K562 (cell line): ENCODE data around the gene RNF180. TPM values are rescaled to one million over a fixed set of nuclear protein-coding genes. Genes with fewer than 3 reads are reported as not detected.

Experiments
- ATAC-seq: fragments of 200-7000 bp; cut with Tn5 transposase; 3 replicates; pipeline ENCODE4 v1.9.1; 2020; ENCODE audit warnings: moderate library complexity
- BruUV-seq: library from RNA; stranded (reverse); fragments of 400-500 nt; replicated peaks from 2 replicates; lab custom pipeline; 2021; lab: Mats Ljungman, UMichigan
- CTCF ChIA-PET: fragments of 300-600 bp; formaldehyde crosslinking; extraction: SDS; loops from one replicate; lab custom pipeline; 2021; ENCODE audit warnings: low intra/inter-chr PET ratio; lab: Yijun Ruan, JAX
- POLR2A ChIA-PET: fragments of 300-600, 350-650 bp; sonication (Branson Sonifier 250); formaldehyde crosslinking; extraction: SDS; loops from one replicate; lab custom pipeline; 2021; ENCODE audit warnings: antibody characterized with exemption, inconsistent platforms; lab: Yijun Ruan, JAX
- DNase-seq, 4 experiments: peaks; one replicate each; pipeline versions ENCODE4 v3.0.0 to v3.0.0-alpha.2; 2011 to 2018; ENCODE audit warnings: low spot score in 3 of 4, mixed read lengths in 3 of 4; ENCODE audit errors: extremely low read depth in 1 of 4
- FAIRE-seq: peaks from 2 replicates; lab custom pipeline; 2011; peaks lifted over from hg19 to GRCh38; lab: Jason Lieb, UNC
- H2AFZ ChIP-seq: 2 replicates; pipeline ENCODE4 v1.6.0; 2011; ENCODE audit warnings: low read depth, low read length, control low read depth, inconsistent platforms
- H3K27ac ChIP-seq: fragments of 200-600 bp; 3 replicates; pipeline ENCODE4 v1.8.0; 2011; ENCODE audit warnings: low read depth, mild to moderate bottlenecking, control low read depth, inconsistent platforms, low read length, moderate library complexity, mixed read lengths; ENCODE audit errors: extremely low read depth
- H3K27me3 ChIP-seq, 2 experiments: fragments of 300-600 bp in 1 of 2; 2 replicates in 1 of 2; 3 replicates in 1 of 2; pipeline versions ENCODE4 v1.6.0 to v1.8.0; 2011; ENCODE audit warnings: inconsistent platforms in 2 of 2, low read length in 2 of 2, mild to moderate bottlenecking in 1 of 2, mixed read lengths in 1 of 2, moderate library complexity in 1 of 2; ENCODE audit not compliant: control insufficient read depth in 2 of 2, insufficient read depth in 2 of 2
- H3K36me3 ChIP-seq: fragments of 300-600 bp; 3 replicates; pipeline ENCODE4 v1.8.0; 2011; ENCODE audit warnings: mild to moderate bottlenecking, low read length, inconsistent platforms; ENCODE audit not compliant: control insufficient read depth, insufficient read depth
- H3K4me1 ChIP-seq, 2 experiments: fragments of 200-600 bp in 1 of 2; replicated peaks in 1 of 2; 2 replicates in 1 of 2; 3 replicates in 1 of 2; pipeline versions ENCODE4 v1.5.1 to v1.8.0; 2011; ENCODE audit warnings: inconsistent platforms in 2 of 2, low read length in 2 of 2, mild to moderate bottlenecking in 1 of 2, mixed read lengths in 1 of 2, moderate library complexity in 1 of 2; ENCODE audit not compliant: control insufficient read depth in 2 of 2, insufficient read depth in 2 of 2
- H3K4me2 ChIP-seq: 2 replicates; pipeline ENCODE4 v1.6.1; 2011; ENCODE audit warnings: low read length, control low read depth, inconsistent platforms, mixed read lengths; ENCODE audit not compliant: insufficient read depth
- H3K4me3 ChIP-seq: fragments of 200-600 bp; sonication (generic), shearing (Covaris generic); 2 replicates; pipeline ENCODE4 v1.5.1; 2016; ENCODE audit warnings: control low read depth, inconsistent platforms
- H3K79me2 ChIP-seq: fragments of 200-600 bp; 3 replicates; pipeline ENCODE4 v1.8.0; 2011; ENCODE audit warnings: low read length, inconsistent platforms; ENCODE audit not compliant: control insufficient read depth, insufficient read depth
- H3K9ac ChIP-seq, 2 experiments: 2 replicates each; pipeline versions ENCODE4 v1.6.0 to v1.6.1; 2011; ENCODE audit warnings: low read depth in 2 of 2, low read length in 2 of 2, control low read depth in 1 of 2, inconsistent platforms in 1 of 2, mild to moderate bottlenecking in 1 of 2, mixed read lengths in 1 of 2; ENCODE audit not compliant: insufficient read depth in 1 of 2
- H3K9me1 ChIP-seq: one replicate; pipeline ENCODE4 v1.6.0; 2011; ENCODE audit warnings: inconsistent platforms, mild to moderate bottlenecking, low read length, moderate library complexity; ENCODE audit not compliant: control insufficient read depth, insufficient read depth
- H3K9me3 ChIP-seq: replicated peaks from 2 replicates; pipeline ENCODE4 v1.5.1; 2011; ENCODE audit warnings: low read depth, low read length, inconsistent platforms; ENCODE audit not compliant: control insufficient read depth, insufficient read depth
- H4K20me1 ChIP-seq: replicated peaks from 2 replicates; pipeline ENCODE4 v1.6.1; 2011; ENCODE audit warnings: low read length, inconsistent platforms, mixed read lengths; ENCODE audit not compliant: control insufficient read depth, insufficient read depth
- MYBL2 ChIP-seq, 2 experiments: fragments of 450-650 bp in 1 of 2; sonication (generic) in 1 of 2; formaldehyde crosslinking in 1 of 2; IDR thresholded peaks; 2 replicates each; pipeline versions ENCODE4 v1.6.1 to v1.8.1; 2017 to 2022; ENCODE audit warnings: borderline replicate concordance in 1 of 2, inconsistent platforms in 1 of 2, low read depth in 1 of 2, mild to moderate bottlenecking in 1 of 2, missing genetic modification reagents in 1 of 2, moderate library complexity in 1 of 2
- ZFP36 ChIP-seq: fragments of 150-350 bp; IDR thresholded peaks from 2 replicates; pipeline ENCODE4 v1.6.1; 2018; ENCODE audit warnings: low read length, low read depth; ENCODE audit not compliant: partially characterized antibody
- ZNF133 ChIP-seq: fragments of 250-450 bp; sonication (Bioruptor Pico); IDR thresholded peaks from 2 replicates; pipeline ENCODE4 v1.4.0; 2020; ENCODE audit warnings: mild to moderate bottlenecking
- ZNF175 ChIP-seq: fragments of 200-800 bp; sonication (Bioruptor generic); IDR thresholded peaks from 2 replicates; pipeline ENCODE4 v1.6.1; 2016; ENCODE audit warnings: low read depth, mild to moderate bottlenecking, missing genetic modification characterization, missing compliant biosample characterization
- ZNF324 ChIP-seq: fragments of 250-450 bp; sonication (Bioruptor Pico); IDR thresholded peaks from 2 replicates; pipeline ENCODE4 v1.4.0; 2020; ENCODE audit warnings: mild to moderate bottlenecking
- WGBS: fragments of 100-300 bp; shearing (Covaris generic); methylation state at CpG from one replicate; pipeline ENCODE4 v1.1.6; 2016; ENCODE audit warnings: low coverage, mixed read lengths; ENCODE audit not compliant: insufficient coverage; ENCODE audit errors: missing lambda C conversion rate; 5-methylcytosine and 5-hydroxymethylcytosine counted together
- in situ Hi-C: fragments of 300-500 bp; cut with MboI; formaldehyde crosslinking; loops from 4 replicates; pipeline ENCODE4 v1.15.0; 2018; ENCODE audit warnings: inconsistent platforms, mixed read lengths
- intact Hi-C: fragments of 100-400 bp; cut with micrococcal nuclease; formaldehyde crosslinking; loops from 2 replicates; pipeline ENCODE4 v1.14.2; 2022
- polyA plus RNA-seq, 8 experiments: library from polyadenylated mRNA; depleted of rRNA in 4 of 8; stranded (reverse) in 5 of 8; unstranded in 3 of 8; fragments of >200 nt; fragmentation: Nextera tagmentation in 2 of 8; fragmentation: Illumina TruSeq in 1 of 8; extraction: Ambion mirVana in 2 of 8; extraction: Trizol in 1 of 8; gene quantifications; 2 replicates each; pipeline versions ENCODE4 v1.2.1 to v1.2.3, GENCODE V29; 2011 to 2014; ENCODE audit warnings: inconsistent platforms in 1 of 8, missing spikeins in 1 of 8
- total RNA-seq, 7 experiments: library from RNA; depleted of rRNA in 6 of 7; stranded (reverse); fragments of >200 nt in 6 of 7; fragmentation: Illumina TruSeq in 2 of 7; extraction: Trizol in 2 of 7; gene quantifications; 2 replicates each; pipeline versions ENCODE4 v1.2.1 to v1.2.3, GENCODE V29; 2011 to 2021; ENCODE audit warnings: low replicate concordance in 1 of 7
- TF ChIP-seq, protein P1 (sequence below), 3 experiments: IDR thresholded peaks in 2 of 3; conservative IDR thresholded peaks in 1 of 3; 2 replicates each; pipeline ENCODE4 v1.5.1; 2011 to 2012; ENCODE audit warnings: low read length in 3 of 3, mild to moderate bottlenecking in 3 of 3, control low read depth in 2 of 3, improper control_type of control experiment in 1 of 3, inconsistent platforms in 1 of 3, low read depth in 1 of 3, mixed read lengths in 1 of 3, moderate library complexity in 1 of 3; ENCODE audit not compliant: insufficient read depth in 2 of 3
- TF ChIP-seq, protein P2 (sequence below): fragments of 200-600 bp; sonication (generic); IDR thresholded peaks from one replicate; pipeline ENCODE4 v1.6.1; 2012; ENCODE audit warnings: mild to moderate bottlenecking, low read depth, low read length, inconsistent platforms

RNF180 gene
- total and polyA plus RNA-seq, 9 of the 15 experiments (the other 6 are each of a cell fraction or from before 2014, with no cell fraction given): 0.05 TPM; not detected in 8

DNA sequence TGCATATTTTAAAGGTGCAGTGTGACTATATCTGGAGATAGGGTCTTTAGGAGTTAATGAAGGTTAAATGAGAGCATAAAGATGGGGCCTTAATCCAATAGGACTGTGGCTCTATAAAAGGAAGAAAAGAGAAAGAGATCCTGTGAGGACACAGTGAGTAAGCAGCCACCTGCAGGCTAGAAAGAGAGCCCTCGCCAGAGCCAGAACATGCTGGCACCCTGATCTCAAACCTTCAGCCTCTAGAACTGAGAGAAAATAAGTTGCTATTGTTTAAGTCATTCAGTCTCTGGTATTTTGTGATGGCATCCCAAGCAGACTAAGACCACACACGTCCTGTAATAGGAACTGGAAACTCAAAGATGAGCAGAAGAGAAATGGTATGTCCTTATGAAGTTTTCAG is 41.0 kb downstream of the RNF180 start (continued):
- no peak for TF ChIP-seq MYBL2 (IDR thresholded peaks at IDR 0.05; ENCODE audit: low read depth)
- no peak for TF ChIP-seq MYBL2 (CRISPR knock-in tag; IDR thresholded peaks at IDR 0.05; ENCODE audit: borderline replicate concordance)
- no peak for TF ChIP-seq ZNF324 (CRISPR knock-in tag)
- TF ChIP-seq, all 486 proteins: peak for 0

DNA sequence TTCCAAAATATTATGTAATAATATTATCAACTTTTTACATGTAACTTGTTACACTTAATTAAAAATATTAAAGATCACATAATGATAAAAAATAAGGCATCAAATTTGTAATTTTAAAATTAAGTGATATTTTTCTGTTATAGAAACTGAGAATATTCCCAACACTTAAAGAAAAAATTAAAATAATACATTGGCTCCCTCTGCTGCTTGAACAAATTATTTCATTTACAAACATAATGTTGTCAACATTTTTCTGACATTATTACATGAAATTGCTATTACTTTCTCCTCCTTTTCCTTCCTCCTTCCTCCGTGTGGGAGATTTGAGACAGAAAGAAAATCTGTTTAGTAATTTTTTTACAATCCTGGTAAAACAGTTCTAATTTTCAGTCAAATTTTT is 42.3 kb downstream of the RNF180 start:
- FAIRE-seq: no peak
- intact Hi-C loops (no loop called here), in situ Hi-C loops (no loop called here)
- Histone ChIP-seq H2AFZ (no peak overlapping the region), H3K27me3 (no peaks in the 10 kb centered on the region), H3K9me3 (no peaks in the 10 kb centered on the region), H3K4me2 (no peak overlapping the region), H3K9me1 (no peaks in the 10 kb centered on the region), H4K20me1 (no peaks in the 10 kb centered on the region), H3K27ac (no peak overlapping the region), H3K9ac (no peak overlapping the region), H3K4me1 (no peaks in the 10 kb centered on the region), H3K4me3 (no peak overlapping the region), H3K36me3 (no peaks in the 10 kb centered on the region), H3K79me2 (no peaks in the 10 kb centered on the region)
- POLR2A ChIA-PET: no interaction called here
- BruUV-seq: no TSS peak
- peak in 1 of 4 experiments; percentile 1 for DNase-seq
- ATAC-seq: no peak
- CTCF ChIA-PET: no interaction called here
- WGBS: 0% methylated on average over 1 of the region's 1 CpG
- TF ChIP-seq, protein P1, sequence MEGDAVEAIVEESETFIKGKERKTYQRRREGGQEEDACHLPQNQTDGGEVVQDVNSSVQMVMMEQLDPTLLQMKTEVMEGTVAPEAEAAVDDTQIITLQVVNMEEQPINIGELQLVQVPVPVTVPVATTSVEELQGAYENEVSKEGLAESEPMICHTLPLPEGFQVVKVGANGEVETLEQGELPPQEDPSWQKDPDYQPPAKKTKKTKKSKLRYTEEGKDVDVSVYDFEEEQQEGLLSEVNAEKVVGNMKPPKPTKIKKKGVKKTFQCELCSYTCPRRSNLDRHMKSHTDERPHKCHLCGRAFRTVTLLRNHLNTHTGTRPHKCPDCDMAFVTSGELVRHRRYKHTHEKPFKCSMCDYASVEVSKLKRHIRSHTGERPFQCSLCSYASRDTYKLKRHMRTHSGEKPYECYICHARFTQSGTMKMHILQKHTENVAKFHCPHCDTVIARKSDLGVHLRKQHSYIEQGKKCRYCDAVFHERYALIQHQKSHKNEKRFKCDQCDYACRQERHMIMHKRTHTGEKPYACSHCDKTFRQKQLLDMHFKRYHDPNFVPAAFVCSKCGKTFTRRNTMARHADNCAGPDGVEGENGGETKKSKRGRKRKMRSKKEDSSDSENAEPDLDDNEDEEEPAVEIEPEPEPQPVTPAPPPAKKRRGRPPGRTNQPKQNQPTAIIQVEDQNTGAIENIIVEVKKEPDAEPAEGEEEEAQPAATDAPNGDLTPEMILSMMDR (IDR thresholded peaks at IDR 0.05 in 2 of 3, conservative IDR thresholded peaks at IDR 0.05 in 1 of 3; ENCODE audit: insufficient read depth in 2 of 3, low read depth in 1 of 3, low read length in 3 of 3): peak in 1 of 3 experiments; percentile 17; a peak in 1 of 6 replicates
- TF ChIP-seq, protein P2, sequence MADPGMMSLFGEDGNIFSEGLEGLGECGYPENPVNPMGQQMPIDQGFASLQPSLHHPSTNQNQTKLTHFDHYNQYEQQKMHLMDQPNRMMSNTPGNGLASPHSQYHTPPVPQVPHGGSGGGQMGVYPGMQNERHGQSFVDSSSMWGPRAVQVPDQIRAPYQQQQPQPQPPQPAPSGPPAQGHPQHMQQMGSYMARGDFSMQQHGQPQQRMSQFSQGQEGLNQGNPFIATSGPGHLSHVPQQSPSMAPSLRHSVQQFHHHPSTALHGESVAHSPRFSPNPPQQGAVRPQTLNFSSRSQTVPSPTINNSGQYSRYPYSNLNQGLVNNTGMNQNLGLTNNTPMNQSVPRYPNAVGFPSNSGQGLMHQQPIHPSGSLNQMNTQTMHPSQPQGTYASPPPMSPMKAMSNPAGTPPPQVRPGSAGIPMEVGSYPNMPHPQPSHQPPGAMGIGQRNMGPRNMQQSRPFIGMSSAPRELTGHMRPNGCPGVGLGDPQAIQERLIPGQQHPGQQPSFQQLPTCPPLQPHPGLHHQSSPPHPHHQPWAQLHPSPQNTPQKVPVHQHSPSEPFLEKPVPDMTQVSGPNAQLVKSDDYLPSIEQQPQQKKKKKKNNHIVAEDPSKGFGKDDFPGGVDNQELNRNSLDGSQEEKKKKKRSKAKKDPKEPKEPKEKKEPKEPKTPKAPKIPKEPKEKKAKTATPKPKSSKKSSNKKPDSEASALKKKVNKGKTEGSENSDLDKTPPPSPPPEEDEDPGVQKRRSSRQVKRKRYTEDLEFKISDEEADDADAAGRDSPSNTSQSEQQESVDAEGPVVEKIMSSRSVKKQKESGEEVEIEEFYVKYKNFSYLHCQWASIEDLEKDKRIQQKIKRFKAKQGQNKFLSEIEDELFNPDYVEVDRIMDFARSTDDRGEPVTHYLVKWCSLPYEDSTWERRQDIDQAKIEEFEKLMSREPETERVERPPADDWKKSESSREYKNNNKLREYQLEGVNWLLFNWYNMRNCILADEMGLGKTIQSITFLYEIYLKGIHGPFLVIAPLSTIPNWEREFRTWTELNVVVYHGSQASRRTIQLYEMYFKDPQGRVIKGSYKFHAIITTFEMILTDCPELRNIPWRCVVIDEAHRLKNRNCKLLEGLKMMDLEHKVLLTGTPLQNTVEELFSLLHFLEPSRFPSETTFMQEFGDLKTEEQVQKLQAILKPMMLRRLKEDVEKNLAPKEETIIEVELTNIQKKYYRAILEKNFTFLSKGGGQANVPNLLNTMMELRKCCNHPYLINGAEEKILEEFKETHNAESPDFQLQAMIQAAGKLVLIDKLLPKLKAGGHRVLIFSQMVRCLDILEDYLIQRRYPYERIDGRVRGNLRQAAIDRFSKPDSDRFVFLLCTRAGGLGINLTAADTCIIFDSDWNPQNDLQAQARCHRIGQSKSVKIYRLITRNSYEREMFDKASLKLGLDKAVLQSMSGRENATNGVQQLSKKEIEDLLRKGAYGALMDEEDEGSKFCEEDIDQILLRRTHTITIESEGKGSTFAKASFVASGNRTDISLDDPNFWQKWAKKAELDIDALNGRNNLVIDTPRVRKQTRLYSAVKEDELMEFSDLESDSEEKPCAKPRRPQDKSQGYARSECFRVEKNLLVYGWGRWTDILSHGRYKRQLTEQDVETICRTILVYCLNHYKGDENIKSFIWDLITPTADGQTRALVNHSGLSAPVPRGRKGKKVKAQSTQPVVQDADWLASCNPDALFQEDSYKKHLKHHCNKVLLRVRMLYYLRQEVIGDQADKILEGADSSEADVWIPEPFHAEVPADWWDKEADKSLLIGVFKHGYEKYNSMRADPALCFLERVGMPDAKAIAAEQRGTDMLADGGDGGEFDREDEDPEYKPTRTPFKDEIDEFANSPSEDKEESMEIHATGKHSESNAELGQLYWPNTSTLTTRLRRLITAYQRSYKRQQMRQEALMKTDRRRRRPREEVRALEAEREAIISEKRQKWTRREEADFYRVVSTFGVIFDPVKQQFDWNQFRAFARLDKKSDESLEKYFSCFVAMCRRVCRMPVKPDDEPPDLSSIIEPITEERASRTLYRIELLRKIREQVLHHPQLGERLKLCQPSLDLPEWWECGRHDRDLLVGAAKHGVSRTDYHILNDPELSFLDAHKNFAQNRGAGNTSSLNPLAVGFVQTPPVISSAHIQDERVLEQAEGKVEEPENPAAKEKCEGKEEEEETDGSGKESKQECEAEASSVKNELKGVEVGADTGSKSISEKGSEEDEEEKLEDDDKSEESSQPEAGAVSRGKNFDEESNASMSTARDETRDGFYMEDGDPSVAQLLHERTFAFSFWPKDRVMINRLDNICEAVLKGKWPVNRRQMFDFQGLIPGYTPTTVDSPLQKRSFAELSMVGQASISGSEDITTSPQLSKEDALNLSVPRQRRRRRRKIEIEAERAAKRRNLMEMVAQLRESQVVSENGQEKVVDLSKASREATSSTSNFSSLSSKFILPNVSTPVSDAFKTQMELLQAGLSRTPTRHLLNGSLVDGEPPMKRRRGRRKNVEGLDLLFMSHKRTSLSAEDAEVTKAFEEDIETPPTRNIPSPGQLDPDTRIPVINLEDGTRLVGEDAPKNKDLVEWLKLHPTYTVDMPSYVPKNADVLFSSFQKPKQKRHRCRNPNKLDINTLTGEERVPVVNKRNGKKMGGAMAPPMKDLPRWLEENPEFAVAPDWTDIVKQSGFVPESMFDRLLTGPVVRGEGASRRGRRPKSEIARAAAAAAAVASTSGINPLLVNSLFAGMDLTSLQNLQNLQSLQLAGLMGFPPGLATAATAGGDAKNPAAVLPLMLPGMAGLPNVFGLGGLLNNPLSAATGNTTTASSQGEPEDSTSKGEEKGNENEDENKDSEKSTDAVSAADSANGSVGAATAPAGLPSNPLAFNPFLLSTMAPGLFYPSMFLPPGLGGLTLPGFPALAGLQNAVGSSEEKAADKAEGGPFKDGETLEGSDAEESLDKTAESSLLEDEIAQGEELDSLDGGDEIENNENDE: no peak
- TF ChIP-seq ZNF133 (no peak), ZFP36 (no peak), ZNF175 (CRISPR knock-in tag) (no peak)
